Chondrocyte (in vitro differentiated cells): ENCODE results near the gene LAMTOR5. TPM values are rescaled to one million over a fixed set of nuclear protein-coding genes. Genes with fewer than 3 reads are reported as not detected.
"Not testable (repeated sequence)": the region's sequence is repeated elsewhere in the genome, so short reads cannot be mapped to it uniquely, and the experiment has no call there.

Experiments used
- DNase-seq: peaks from one replicate; pipeline ENCODE4 v3.0.0; 2021; ENCODE audit warnings: mixed read lengths, low spot score
- H3K27ac Mint-ChIP-seq: one replicate; pipeline ENCODE4 v1.8.0; 2021; ENCODE audit warnings: mild to moderate bottlenecking, moderate library complexity, mixed read lengths; ENCODE audit not compliant: unreplicated experiment
- H3K27me3 Mint-ChIP-seq: 2 replicates; pipeline ENCODE4 v1.8.0; 2021; ENCODE audit warnings: low read depth, mixed read lengths
- H3K36me3 Mint-ChIP-seq: 2 replicates; pipeline ENCODE4 v1.8.0; 2021; ENCODE audit warnings: low read depth, mixed read lengths
- H3K4me1 Mint-ChIP-seq: 2 replicates; pipeline ENCODE4 v1.8.0; 2021; ENCODE audit warnings: low read depth, mild to moderate bottlenecking, mixed read lengths
- H3K4me3 Mint-ChIP-seq: one replicate; pipeline ENCODE4 v1.8.0; 2021; ENCODE audit warnings: mild to moderate bottlenecking, moderate library complexity, mixed read lengths; ENCODE audit not compliant: unreplicated experiment
- H3K9me3 Mint-ChIP-seq: 2 replicates; pipeline ENCODE4 v1.8.0; 2021; ENCODE audit warnings: low read depth, mixed read lengths
- total RNA-seq: library from RNA; stranded (reverse); gene quantifications from 3 replicates; pipeline ENCODE4 v1.2.1, GENCODE V29; 2021
- TF ChIP-seq, protein P1 (sequence below): fragments of 200-600 bp; sonication (generic); IDR thresholded peaks from 2 replicates; pipeline ENCODE4 v1.5.0; 2021; ENCODE audit warnings: antibody characterized with exemption, mild to moderate bottlenecking, moderate library complexity

Gene LAMTOR5
- total RNA-seq, 1 donor from 2014 or later, result 97.1 TPM

GRCh38 chr1:110441888-110442287 is 34.4 kb upstream of the LAMTOR5 start:
- Mint-ChIP-seq H3K27ac (no peak overlapping the region), H3K27me3 (peaks cover 14% of the 10 kb centered on the region), H3K36me3 (no peaks in the 10 kb centered on the region), H3K4me3 (no peak overlapping the region), H3K4me1 (no peaks in the 10 kb centered on the region), H3K9me3 (no peaks in the 10 kb centered on the region)
- DNase-seq, result no peak
- TF ChIP-seq, protein P1, sequence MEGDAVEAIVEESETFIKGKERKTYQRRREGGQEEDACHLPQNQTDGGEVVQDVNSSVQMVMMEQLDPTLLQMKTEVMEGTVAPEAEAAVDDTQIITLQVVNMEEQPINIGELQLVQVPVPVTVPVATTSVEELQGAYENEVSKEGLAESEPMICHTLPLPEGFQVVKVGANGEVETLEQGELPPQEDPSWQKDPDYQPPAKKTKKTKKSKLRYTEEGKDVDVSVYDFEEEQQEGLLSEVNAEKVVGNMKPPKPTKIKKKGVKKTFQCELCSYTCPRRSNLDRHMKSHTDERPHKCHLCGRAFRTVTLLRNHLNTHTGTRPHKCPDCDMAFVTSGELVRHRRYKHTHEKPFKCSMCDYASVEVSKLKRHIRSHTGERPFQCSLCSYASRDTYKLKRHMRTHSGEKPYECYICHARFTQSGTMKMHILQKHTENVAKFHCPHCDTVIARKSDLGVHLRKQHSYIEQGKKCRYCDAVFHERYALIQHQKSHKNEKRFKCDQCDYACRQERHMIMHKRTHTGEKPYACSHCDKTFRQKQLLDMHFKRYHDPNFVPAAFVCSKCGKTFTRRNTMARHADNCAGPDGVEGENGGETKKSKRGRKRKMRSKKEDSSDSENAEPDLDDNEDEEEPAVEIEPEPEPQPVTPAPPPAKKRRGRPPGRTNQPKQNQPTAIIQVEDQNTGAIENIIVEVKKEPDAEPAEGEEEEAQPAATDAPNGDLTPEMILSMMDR, result no peak

DNA sequence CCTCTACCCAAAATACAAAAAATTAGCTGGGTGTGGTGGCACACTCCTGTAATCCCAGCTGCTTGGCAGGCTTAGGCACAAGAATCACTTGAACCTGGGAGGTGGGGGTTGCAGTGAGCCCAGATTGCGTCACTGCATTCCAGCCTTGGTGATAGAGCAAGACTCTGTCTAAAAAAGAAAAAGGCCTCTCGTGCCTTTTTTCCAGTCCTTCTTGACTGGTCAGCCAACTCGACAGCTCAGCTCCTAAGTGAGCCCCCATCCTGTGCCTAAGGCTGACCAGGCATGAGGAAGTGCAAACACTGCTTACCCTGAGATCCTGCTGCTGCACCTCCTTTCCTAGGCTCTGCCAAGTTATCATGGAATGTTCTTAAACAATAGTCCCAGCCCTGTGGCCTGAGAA is 33.4 kb upstream of the LAMTOR5 start:
- no peaks in the 10 kb centered on the region for H3K4me1 Mint-ChIP-seq
- no peak for DNase-seq
- no peak overlapping the region for H3K27ac Mint-ChIP-seq

DNA sequence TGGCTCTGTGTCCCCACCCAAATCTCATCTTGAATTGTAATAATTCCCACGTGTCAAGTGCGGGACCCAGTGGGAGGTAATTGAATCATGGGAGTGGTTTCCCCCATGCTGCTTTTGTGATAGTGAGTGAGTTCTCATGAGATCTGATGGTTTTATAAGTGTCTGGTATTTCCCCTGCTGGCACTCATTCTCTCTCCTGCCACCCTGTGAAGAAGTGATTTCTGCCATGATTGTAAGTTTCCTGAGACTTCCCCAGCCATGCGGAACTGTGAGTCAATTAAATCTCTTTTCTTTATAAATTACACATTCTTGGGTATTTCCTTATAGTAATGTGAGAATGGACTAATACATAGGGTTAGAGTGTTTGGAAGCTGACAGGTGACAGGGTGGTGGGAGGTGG is 32.4 kb upstream of the LAMTOR5 start:
- not testable (repeated sequence) for H3K36me3 Mint-ChIP-seq, H3K27ac Mint-ChIP-seq, DNase-seq, H3K4me3 Mint-ChIP-seq, H3K9me3 Mint-ChIP-seq, H3K4me1 Mint-ChIP-seq
- H3K27me3 Mint-ChIP-seq, result peaks cover 12% of the 10 kb centered on the region

More for the DNA sequence above, 33.4 kb upstream of the LAMTOR5 start:
- Mint-ChIP-seq H3K27me3 (peaks cover 13% of the 10 kb centered on the region), H3K36me3 (no peaks in the 10 kb centered on the region), H3K4me3 (no peak overlapping the region), H3K9me3 (no peaks in the 10 kb centered on the region)
- TF ChIP-seq, protein P1, result no peak

GRCh38 chr1:110438893-110439292 is 31.4 kb upstream of the LAMTOR5 start:
- Mint-ChIP-seq H3K9me3 (no peaks in the 10 kb centered on the region), H3K4me1 (peaks cover 1% of the 10 kb centered on the region), H3K27me3 (peaks cover 8% of the 10 kb centered on the region), H3K27ac (no peak overlapping the region), H3K4me3 (no peak overlapping the region), H3K36me3 (no peaks in the 10 kb centered on the region)
- TF ChIP-seq, protein P1, result no peak
- no peak for DNase-seq

DNA sequence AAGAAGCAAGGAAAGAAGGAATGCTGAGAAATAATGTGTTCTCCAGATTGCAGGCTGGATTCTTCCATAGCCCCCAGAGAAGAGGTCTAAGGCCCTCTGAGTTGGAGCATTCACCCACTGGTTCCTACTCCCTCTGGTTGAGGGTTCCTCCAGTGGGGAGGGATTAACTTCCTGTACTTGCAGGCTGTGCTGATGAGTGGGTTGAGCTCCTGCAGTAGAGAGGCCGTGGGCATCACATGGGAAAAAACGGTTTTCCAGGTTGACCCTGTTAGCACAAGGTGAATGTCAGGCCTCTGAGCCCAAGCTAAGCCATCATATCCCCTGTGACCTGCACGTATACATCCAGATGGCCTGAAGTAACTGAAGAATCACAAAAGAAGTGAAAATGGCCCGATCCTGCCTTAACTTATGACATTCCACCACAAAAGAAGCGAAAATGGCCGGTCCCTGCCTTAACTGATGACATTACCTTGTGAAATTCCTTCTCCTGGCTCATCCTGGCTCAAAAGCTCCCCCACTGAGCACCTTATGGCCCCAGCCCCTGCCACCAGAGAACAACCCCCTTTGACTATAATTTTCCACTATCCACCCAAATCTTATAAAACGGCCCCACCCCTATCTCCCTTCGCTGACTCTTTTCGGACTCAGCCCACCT is 30.3 kb upstream of the LAMTOR5 start:
- H3K27me3 Mint-ChIP-seq, DNase-seq, H3K36me3 Mint-ChIP-seq, H3K9me3 Mint-ChIP-seq, H3K27ac Mint-ChIP-seq, H3K4me1 Mint-ChIP-seq, H3K4me3 Mint-ChIP-seq: not testable (repeated sequence)

GRCh38 chr1:110436635-110437034 is 29.1 kb upstream of the LAMTOR5 start:
- Mint-ChIP-seq H3K27ac (no peak overlapping the region), H3K4me1 (peaks cover 5% of the 10 kb centered on the region), H3K9me3 (no peaks in the 10 kb centered on the region), H3K4me3 (no peak overlapping the region), H3K36me3 (no peaks in the 10 kb centered on the region), H3K27me3 (peaks cover 4% of the 10 kb centered on the region)
- no peak for DNase-seq
- TF ChIP-seq, protein P1, result no peak
